Measurements from ENCODE around the gene LRRC56. TPM values are rescaled to one million over a fixed set of nuclear protein-coding genes. Genes with fewer than 3 reads are reported as not detected.
A peak's percentile ranks its signal among the peaks of the same experiment; 100 is the strongest.

LRRC56 gene
- total and polyA plus RNA-seq, 2 of the 13 experiments (the other 11 are each of a cell fraction or from before 2014, with no cell fraction given), result 0.11 to 0.29 TPM

DNA sequence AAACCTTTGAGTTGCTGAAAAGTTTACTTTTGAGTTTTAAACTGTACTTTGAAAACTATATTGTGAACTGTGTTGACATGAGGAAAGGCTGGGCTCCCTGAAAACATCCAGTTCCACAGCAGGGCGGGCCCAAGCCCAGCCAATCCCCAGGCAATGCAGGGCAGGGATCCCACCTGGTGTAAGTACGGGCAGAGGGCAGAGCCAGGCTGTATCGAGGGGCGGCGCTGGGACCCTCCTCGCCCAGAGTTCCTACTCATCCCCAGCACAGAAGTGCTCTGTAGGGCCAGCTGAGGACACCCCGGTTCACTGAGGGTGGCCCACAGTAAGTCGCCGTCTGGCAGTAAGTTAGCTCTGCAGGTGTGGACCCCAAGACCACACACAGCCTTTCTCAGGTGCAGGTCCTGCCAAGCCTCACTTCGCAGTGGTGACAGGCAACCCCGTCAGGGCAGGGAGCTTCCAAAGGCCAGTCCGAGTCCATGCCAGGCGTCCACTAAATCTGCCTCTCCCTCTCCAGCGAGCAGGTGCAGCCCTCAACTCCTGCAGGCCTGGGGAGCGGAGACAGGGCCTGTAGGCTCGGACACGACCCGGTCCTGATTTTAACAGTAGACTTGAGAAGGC lies 29.8 kb downstream of the LRRC56 start (continued):
- peak; percentile 17; the same call in 1 of the 2 replicates for TF ChIP-seq ZNF891 (CRISPR knock-in tag; IDR thresholded peaks at IDR 0.05)
- no peak for TF ChIP-seq ZNF598 (CRISPR knock-in tag; IDR thresholded peaks at IDR 0.05; ENCODE audit: borderline replicate concordance)
- TF ChIP-seq ARNTL (CRISPR knock-in tag; IDR thresholded peaks at IDR 0.05), result no peak
- no peak for TF ChIP-seq PAXIP1 (CRISPR knock-in tag; conservative IDR thresholded peaks at IDR 0.05)
- TF ChIP-seq PRDM10 (CRISPR knock-in tag; IDR thresholded peaks at IDR 0.05; ENCODE audit: low read depth), result no peak
- no peak for TF ChIP-seq MAF1 (CRISPR knock-in tag; IDR thresholded peaks at IDR 0.05; ENCODE audit: borderline replicate concordance)
- peak; percentile 17; the same call in 1 of the 2 replicates for TF ChIP-seq GABPB1 (CRISPR knock-in tag; IDR thresholded peaks at IDR 0.05)
- 0 out of 2 replicates have a peak, but pooled peaks have one; percentile 42 for TF ChIP-seq ZNF761 (CRISPR knock-in tag; conservative IDR thresholded peaks at IDR 0.05)
- no peak for TF ChIP-seq ZNF772 (CRISPR knock-in tag; IDR thresholded peaks at IDR 0.05)
- no peak for TF ChIP-seq ZNF160 (CRISPR knock-in tag; IDR thresholded peaks at IDR 0.05)
- 0 out of 2 replicates have a peak, but pooled peaks have one; percentile 20 for TF ChIP-seq ZNF510 (CRISPR knock-in tag; IDR thresholded peaks at IDR 0.05; ENCODE audit: low read depth)
- TF ChIP-seq ZMAT3 (CRISPR knock-in tag; conservative IDR thresholded peaks at IDR 0.05), result no peak
- no peak for TF ChIP-seq ZNF7 (CRISPR knock-in tag; IDR thresholded peaks at IDR 0.05)
- 0 out of 2 replicates have a peak, but pooled peaks have one; percentile 25 for TF ChIP-seq ZNF234 (CRISPR knock-in tag; conservative IDR thresholded peaks at IDR 0.05)
- TF ChIP-seq ZFY (CRISPR knock-in tag; IDR thresholded peaks at IDR 0.05), result 0 out of 2 replicates have a peak, but pooled peaks have one; percentile 3
- TF ChIP-seq AGO1 (IDR thresholded peaks at IDR 0.05; ENCODE audit: low read depth, low read length, poor library complexity, severe bottlenecking), result no peak
- TF ChIP-seq ZNF343 (CRISPR knock-in tag; IDR thresholded peaks at IDR 0.05), result 0 out of 2 replicates have a peak, but pooled peaks have one; percentile 55
- TF ChIP-seq HNRNPL (IDR thresholded peaks at IDR 0.05; ENCODE audit: low read depth, low read length), result 0 out of 2 replicates have a peak, but pooled peaks have one; percentile 41
- peak; percentile 59; the same call in 1 of the 2 replicates for TF ChIP-seq ZC3H13 (CRISPR knock-in tag; IDR thresholded peaks at IDR 0.05)
- TF ChIP-seq, protein P1, sequence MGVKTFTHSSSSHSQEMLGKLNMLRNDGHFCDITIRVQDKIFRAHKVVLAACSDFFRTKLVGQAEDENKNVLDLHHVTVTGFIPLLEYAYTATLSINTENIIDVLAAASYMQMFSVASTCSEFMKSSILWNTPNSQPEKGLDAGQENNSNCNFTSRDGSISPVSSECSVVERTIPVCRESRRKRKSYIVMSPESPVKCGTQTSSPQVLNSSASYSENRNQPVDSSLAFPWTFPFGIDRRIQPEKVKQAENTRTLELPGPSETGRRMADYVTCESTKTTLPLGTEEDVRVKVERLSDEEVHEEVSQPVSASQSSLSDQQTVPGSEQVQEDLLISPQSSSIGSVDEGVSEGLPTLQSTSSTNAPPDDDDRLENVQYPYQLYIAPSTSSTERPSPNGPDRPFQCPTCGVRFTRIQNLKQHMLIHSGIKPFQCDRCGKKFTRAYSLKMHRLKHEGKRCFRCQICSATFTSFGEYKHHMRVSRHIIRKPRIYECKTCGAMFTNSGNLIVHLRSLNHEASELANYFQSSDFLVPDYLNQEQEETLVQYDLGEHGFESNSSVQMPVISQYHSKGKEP (CRISPR knock-in tag; IDR thresholded peaks at IDR 0.05), result no peak
- 0 out of 2 replicates have a peak, but pooled peaks have one; percentile 61 for TF ChIP-seq ZNF383 (CRISPR knock-in tag; IDR thresholded peaks at IDR 0.05; ENCODE audit: borderline replicate concordance)
